AG04450 (cell line): ENCODE data around the gene CCDC152. TPM values are rescaled to one million over a fixed set of nuclear protein-coding genes. Genes with fewer than 3 reads are reported as not detected.

ENCODE experiments used
- CTCF ChIA-PET: fragments of 300-600, 350-600 bp; formaldehyde crosslinking; extraction: SDS; loops from one replicate; lab custom pipeline; 2022; ENCODE audit warnings: antibody characterized with exemption, inconsistent platforms; lab: Charles Lee
- POLR2A ChIA-PET: fragments of 350-600 bp; formaldehyde crosslinking; extraction: SDS; loops from one replicate; lab custom pipeline; 2021; ENCODE audit warnings: antibody characterized with exemption, inconsistent platforms; lab: Yijun Ruan, JAX
- DNase-seq: peaks from one replicate; pipeline ENCODE4 v3.0.0-alpha.2; 2011; ENCODE audit warnings: low read depth, low spot score
- H3K27ac ChIP-seq: one replicate; pipeline ENCODE4 v1.5.1; 2012; ENCODE audit warnings: low read depth, low read length, control low read depth
- H3K27me3 ChIP-seq: one replicate; pipeline ENCODE4 v1.6.0; 2012; ENCODE audit warnings: low read length; ENCODE audit not compliant: control insufficient read depth, insufficient read depth
- H3K4me3 ChIP-seq: 2 replicates; pipeline ENCODE4 v1.5.1; 2011; ENCODE audit warnings: mild to moderate bottlenecking, low read depth, low read length, control low read depth
- H3K9me3 ChIP-seq: 2 replicates; pipeline ENCODE4 v1.5.1; 2012; ENCODE audit warnings: low read length; ENCODE audit not compliant: control insufficient read depth, insufficient read depth
- CTCF ChIP-seq: IDR thresholded peaks from 2 replicates; pipeline ENCODE4 v1.5.1; 2011; ENCODE audit warnings: low read depth, low read length, control low read depth, inconsistent platforms
- polyA plus RNA-seq: library from polyadenylated mRNA; depleted of rRNA; stranded (reverse); fragments of >200 nt; gene quantifications from 2 replicates; pipeline ENCODE4 v1.2.3, GENCODE V29; 2011

The CCDC152 gene
- polyA plus RNA-seq, 1 experiment, result 2.1 TPM

- Histone ChIP-seq H3K27ac (no peak overlapping the region), H3K9me3 (no peaks in the 10 kb centered on the region), H3K27me3 (no peaks in the 10 kb centered on the region), H3K4me3 (no peak overlapping the region)
- ChIA-PET POLR2A (no interaction called here), CTCF (no interaction called here)
- DNase-seq, result no peak
- no peak for TF ChIP-seq CTCF
Observed at GRCh38 chr5:42806701-42807262, 50.2 kb downstream of the CCDC152 start.

- Histone ChIP-seq H3K27ac (no peak overlapping the region), H3K9me3 (no peaks in the 10 kb centered on the region), H3K27me3 (no peaks in the 10 kb centered on the region), H3K4me3 (no peak overlapping the region)
- ChIA-PET CTCF (no interaction called here), POLR2A (no interaction called here)
- no peak for TF ChIP-seq CTCF
- no peak for DNase-seq
Observed at GRCh38 chr5:42807722-42808447, 51.3 kb downstream of the CCDC152 start.

GRCh38 chr5:42808888-42809611, 52.4 kb downstream of the CCDC152 start:
- DNase-seq, result no peak
- no peak overlapping the region for H3K4me3 ChIP-seq
- CTCF ChIA-PET, result no interaction called here
- POLR2A ChIA-PET, result no interaction called here
- no peak for TF ChIP-seq CTCF
- no peak overlapping the region for H3K27ac ChIP-seq
- H3K9me3 ChIP-seq, result no peaks in the 10 kb centered on the region
- H3K27me3 ChIP-seq, result no peaks in the 10 kb centered on the region

- Histone ChIP-seq H3K27ac (no peak overlapping the region), H3K4me3 (no peak overlapping the region), H3K9me3 (no peaks in the 10 kb centered on the region), H3K27me3 (no peaks in the 10 kb centered on the region)
- CTCF ChIA-PET, result interaction anchor here (1.1 to 1.7 kb wide), 2 partner anchors 43 kb away, joined by 3 to 4 read pairs; no protein-coding TSS in a partner anchor
- DNase-seq, result no peak
- TF ChIP-seq CTCF, result no peak
- POLR2A ChIA-PET, result no interaction called here
Observed at GRCh38 chr5:42810834-42811590, 54.4 kb downstream of the CCDC152 start.
